AG08396 (cell line): Measurements from ENCODE around the gene DLK1.

Source experiments
- DNase-seq: peaks from one replicate; pipeline ENCODE4 v3.0.0; 2012; ENCODE audit warnings: low spot score, mixed read lengths

The DLK1 gene

DNA sequence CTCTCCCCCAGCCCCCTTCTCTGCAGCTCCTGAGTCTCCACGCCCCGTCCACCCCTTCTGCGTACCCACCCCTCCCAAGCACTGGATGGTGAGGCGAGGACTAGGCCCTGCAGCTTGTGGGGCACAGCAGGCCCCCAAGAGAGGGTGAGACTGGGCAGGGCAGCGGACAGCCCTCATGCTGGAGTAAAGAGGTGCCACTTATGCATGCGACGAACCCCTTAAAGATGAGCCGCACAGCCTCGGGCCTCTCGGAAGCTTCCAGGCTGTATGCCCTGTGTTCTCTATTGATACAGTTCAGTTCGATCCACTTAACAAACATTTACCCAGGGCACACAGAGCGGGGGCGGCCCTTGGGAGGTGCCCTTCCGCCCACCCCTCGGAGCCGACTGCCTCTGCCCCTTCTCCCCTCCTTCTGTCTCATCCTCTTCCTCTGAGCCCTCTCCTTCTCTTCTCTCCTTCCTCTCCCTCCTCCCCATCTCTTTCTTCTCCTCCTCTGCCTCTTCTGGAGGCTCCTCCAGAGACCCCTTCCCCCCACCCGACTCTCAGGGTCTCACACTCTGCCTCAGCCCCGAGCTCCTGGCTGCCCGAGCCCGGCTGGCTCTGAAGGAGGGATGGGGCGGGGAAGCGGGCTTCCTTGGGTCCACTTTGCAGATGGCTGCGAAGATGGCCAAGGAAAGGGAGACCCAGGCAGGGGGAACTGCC lies 32.7 kb upstream of the DLK1 start:
- DNase-seq: no peak

DNA sequence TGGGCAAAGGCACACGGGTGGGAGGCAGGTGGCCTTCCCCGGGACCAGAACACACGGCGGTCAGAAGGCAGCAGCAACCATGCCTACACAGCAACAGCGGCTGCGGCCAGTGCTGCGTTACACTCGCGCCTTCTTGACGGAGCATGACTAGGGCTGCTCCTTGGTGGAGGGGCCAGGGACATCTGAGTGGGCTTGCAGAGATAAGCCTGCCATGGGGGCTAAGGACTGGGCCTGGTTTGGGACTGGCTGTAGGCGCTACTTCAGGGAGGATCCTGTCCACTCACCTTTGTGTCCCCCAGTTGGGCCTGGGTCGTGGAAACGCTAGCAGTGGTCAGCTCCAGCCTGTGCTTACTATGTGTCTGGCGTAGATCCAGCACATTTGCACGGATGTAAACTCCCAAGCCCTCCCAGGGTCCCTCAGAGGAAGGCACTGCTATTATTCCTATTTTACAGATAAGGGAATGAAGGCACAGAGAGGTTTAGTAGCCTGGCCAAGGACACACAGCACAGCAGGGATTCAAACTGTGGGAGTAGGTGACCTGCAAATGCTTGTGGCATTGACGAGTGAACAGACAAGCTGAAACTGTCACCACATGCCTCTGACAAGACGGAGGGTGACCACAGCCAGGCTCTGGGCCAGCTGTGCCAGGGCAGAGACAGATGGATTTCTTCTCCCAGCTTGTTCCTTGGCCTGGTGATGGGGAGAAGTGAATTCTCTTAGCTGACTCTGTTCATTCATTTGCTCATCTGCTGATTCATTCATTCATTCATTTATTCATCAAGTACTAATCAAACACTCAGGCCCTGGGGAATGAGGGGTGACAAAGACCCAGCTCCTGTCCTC lies 31.9 kb upstream of the DLK1 start:
- DNase-seq: no peak

DNA sequence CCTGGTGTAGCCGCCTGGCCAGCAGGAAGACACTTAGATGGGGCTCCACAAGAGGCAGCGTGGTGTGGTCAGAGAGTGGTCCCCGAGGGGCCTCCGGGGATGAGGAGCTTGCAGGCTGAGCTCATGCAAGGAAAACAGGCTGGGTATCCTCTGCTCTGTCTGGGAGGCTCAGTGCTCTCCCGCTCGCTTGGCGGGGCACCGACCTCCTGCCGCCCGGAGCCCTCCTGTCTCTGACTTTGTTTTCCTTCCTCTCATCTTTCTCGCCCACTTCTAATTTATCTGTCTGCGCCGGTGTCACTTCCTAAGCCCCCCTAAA lies 31.3 kb upstream of the DLK1 start:
- no peak for DNase-seq

DNA sequence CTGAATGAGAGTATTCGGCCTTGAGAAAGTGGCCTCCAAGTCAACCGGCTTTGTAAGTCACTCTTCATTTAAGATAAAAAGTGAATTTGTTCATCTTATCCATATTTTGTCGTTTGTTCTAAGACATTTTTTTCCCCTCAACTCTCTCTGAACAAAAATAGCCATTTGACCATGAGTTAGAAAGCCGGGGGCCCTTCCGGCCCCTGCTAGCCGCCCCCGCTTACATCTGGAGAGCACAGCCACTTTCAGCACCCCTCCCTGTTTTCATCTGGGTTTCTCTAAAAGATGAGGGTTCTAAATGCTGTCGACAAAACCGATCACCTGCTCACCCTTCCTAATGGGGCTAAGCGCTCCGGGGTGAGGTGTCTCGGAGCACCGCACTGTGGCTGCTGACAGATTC lies 30.7 kb upstream of the DLK1 start:
- DNase-seq: no peak

DNA sequence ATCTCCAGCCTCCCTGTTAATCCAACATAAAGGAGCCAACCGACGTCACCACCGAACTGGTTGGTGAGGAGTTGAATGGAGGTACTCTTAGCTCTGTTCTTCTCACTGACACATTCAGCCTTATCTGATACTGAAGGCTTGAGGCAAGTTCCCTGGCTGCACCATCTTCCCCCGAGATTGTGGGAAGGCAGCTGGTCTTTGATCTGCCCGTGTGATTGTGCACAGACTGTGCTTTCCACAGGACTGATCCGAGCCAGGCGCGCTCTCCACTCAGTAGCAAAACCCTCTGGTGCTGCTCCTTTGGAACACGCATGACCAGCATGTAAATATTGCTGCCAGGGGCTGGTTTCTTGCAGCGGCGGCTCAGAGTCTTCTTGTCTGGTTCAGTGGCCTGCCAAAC lies 30.1 kb upstream of the DLK1 start:
- no peak for DNase-seq

DNA sequence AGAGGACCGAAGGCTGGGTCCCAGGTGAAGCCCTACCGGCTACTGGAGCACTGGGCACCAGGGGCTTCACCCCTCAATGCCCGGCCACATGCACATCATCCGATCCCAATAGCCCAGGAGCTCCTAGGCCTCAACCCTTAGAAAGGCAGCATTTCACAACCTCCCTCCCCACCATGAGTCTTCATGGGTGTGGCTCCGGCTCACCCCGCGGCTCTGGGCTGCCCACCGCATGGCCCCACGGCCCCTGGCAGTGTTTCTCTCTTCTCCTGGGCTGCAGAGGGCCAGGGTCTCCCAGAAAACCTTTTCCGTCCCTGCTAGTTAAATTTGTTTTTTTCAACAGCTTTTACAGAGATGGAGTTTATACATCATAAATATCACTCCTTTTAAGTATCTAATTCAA lies 28.6 kb upstream of the DLK1 start:
- no peak for DNase-seq

DNA sequence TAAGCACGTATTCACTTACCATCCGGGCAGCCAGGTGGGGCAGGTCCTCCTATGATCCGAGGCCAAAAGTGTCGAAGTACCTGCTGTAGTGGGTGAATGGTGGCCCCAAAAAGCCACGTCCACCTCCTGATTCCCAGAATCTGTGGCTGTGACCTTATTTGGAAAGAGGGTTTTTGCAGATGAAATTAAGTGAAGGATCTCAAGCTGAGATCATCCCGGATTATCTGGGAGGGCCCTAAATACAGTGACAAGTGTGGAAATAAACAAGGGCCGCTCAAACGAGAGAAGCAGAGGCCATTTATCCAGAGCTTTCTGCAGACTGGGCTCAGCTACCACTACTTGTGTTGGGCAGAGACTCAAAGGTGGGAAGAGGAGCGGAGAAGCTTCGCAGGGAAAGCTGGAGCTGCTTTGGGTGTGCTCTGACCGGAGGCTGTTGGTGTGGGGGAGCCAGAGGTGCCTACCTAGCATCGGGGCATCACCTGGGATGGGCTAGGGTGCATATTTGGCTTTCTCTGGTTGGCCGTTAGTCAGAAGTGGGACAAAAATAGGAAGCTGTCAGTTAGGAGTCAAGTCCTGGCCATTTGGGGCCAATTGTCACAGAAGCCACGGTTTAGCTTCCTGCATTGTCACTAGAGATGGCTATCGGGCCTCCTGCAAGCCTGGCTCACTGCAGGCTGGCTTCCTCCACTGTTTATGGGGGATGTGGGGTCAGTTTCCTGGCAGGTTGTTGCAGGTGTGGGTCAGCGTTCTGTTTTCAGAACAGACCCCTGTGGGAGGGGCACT lies 27.8 kb upstream of the DLK1 start:
- DNase-seq: no peak

DNA sequence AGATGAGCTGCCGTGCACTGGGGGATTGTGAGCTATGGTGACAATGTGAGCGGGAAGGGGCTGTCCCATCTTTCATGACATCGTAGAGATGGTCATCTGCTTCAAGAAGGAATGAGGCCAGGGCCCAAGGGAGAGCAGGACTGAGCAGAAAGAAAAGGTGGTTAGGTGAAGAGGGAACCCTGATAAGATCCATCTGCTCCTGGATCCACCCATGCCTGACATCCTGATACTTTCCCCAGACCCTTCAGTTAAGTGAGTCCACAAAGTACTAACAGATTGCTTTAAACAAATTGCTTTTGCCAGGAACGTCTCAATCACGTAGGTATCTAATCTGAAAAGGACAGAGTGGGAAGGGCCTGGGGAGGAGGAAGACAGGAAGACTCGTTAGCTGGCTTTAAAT lies 25.4 kb upstream of the DLK1 start:
- no peak for DNase-seq

DNA sequence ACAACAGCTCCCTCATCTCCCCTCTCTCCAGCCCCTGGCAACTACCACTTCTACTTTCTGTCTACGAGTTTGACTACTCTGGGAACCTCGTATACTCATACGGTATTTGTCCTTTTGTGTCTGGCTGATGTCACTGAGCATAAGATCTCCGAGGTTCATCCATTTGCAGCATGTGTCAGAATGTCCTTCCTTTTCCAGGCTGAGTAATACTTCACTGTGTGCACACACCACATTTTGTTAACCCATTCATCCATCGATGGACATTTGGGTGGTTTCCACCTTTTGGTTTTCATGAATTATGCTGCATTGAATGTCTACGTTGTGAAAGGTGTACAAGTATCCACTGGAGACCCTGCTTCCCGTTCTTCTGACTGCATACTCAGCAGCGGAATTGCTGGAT lies 24.1 kb upstream of the DLK1 start:
- DNase-seq: no peak

DNA sequence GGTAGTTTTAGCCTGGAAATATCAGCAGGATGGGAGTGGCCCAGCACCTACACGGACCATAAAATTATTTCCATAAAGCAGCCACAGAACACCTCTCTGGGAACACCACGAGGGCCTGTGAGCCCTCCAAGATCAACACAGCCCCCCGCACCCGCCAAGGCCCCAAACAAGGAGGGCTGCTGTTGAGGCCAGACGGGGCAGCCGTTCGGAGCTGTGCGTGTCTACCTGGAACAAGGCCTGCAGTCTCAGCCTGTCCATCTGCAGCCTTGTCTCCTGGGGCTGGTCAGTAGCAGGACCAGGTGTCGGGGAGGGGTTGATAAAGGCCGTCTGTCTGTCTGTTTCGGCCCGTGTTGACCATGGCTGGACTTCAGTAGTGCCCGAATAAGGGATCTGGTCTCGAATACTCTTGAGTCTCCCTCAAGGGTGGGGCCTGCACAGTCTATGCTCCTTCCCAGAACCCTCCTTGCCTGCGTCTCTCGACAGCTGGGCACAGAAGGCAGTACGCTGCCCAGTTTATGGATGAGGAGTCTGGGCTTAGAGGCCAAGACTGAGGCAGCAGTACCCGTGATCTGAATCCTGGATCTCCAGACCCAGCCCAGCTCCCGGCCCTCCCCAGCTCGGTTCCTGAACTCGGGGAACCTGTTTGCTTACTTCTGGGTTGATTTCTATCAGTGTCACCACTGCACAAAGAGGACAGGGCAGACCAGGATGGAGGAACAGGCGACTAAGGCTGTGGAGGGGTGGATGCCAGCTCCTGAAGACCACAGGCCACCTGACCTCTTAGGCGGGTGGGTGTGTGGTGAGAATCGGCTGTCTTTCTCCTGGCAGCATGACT lies 23.1 kb upstream of the DLK1 start:
- no peak for DNase-seq

DNA sequence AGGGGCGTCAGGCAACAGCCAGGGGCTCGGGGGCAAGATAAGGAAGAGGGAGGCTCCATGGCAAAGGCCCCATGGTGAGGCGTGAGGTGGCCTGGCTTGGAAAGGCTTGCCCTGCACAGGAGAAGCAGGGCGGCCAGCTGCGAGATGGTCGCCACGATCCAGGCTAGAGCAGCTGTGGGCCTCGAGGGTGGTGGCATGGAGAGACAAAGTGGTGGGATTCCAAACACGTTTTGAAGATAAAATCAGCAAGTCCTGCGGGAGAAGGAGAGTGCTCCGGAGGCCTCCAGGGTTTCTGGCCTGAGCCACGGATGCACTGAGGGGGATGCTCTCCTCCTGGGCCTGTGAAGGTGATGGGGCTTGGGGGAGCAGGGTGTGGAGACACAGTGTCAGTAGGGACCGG lies 20.5 kb upstream of the DLK1 start:
- DNase-seq: no peak

DNA sequence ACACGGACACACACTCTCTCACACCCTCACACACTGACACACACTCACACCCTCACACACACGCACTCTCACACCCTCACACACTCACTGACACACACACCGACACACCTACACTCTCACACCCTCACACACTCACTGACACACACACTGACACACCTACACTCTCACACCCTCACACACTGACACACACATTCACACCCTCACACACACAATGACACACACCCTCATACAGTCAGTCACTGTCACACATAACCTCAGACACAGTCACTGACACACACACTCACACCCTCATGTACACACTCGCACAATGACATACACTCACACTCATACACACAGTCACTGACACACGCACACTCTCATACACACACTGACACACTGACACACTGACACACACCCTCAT lies 19.8 kb upstream of the DLK1 start:
- DNase-seq: no peak

DNA sequence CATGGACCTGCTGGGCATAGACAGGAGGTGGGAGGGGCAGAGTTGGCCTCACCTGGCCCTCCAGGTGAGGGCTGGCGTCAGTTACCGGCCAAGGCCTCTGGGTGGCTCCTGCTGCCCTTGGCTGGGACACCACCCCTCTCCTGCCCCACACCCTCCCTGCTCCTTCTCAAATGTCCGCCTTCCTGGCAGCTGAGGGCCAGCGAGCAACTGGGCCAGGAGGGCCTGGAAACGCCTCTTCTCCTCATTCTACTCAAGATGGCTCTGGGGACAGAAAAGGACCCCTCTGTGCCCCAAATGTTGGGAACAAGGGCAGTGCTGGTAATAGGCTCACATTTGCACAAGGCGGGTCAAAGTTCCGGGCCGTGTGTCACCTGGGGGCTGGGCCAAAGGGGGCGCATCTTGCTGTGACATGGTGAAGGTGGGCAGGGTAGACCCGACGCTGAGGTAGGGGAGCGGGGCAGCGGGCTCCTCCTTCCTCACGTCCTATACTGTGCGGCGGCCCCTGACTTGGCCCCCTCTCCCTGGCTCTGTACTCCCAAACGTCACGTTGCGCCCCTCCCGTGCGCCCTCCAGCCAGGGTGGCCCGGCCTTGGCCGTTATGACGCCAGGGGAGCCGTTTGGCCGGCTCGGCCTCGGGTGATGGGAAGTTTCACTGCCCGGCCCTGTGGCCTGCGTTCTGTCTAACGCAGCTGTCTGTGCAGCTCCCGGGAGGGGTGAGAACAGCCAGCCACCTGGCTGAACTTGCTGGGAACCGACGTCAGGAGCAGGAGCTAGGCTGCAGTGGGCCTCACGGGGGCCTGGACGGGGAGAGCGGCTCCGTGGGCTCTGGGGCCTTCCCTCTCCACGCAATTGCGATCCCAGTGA lies 18.0 kb upstream of the DLK1 start:
- no peak for DNase-seq

DNA sequence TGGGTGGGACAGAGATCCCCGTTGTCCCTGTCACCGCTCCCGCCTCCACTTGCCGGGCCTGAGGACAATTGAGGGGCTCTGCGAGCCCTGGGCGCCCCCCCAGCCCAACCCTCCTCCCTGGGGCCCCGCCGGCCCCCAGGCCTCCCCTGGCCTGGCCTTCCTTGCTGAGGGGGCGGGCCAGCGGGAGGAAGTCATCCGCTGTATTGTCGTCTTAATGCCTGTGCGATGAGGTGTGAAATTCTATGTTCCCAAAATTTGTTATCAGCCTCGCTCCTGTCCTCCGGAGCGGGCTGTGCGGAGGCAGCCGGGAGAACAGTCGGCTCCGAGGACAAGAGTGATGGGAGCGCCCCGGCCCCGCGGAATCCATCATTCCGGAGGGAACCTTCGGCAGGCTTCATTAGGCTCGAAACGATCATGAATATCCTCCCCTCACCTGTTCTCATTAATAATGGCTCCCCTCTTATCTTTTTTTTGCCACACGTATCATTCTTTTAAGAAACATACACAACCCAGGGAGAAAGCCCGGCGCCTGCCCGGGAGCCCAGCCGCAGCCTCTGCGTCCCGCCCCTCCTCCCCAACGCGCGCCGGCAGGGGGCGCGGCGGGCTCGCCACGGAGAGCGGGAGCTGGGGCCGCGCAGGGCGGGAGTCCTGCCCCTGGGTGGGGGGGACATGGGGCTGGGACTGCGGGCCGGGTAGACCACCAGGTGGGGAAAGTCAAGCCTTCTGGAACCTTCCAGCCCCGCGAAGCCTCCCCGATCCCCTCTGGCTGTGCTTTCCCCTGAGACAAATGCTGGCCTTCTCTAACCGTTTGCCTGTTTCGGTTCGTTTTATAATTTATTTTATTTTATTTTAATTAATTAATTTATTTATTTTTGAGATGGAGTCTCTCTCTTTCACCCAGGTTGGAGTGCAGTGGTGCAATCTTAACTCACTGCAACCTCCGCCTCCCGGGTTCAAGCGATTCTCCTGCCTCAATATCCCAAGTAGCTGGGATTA lies 17.1 kb upstream of the DLK1 start:
- DNase-seq: peak; percentile 67

DNA sequence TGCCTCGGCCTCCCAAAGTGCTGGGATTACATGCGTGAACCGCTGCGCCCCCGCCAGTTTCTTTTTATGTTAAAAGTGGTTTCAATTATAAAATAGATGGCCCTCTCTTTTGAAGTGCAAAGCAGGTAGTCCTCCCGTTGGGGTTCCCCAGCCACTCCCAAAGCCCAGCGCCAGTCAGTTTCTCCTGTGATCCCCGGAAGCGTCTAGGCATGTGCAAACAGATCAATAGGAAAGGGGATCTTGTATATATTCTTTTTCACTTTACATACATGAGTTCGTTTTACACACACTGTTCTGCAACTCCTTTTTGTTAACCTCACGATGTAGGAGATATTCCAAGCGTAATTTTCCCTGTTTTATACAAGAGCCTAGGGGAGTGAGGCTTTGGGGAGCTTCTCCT lies 16.3 kb upstream of the DLK1 start:
- DNase-seq: no peak

DNA sequence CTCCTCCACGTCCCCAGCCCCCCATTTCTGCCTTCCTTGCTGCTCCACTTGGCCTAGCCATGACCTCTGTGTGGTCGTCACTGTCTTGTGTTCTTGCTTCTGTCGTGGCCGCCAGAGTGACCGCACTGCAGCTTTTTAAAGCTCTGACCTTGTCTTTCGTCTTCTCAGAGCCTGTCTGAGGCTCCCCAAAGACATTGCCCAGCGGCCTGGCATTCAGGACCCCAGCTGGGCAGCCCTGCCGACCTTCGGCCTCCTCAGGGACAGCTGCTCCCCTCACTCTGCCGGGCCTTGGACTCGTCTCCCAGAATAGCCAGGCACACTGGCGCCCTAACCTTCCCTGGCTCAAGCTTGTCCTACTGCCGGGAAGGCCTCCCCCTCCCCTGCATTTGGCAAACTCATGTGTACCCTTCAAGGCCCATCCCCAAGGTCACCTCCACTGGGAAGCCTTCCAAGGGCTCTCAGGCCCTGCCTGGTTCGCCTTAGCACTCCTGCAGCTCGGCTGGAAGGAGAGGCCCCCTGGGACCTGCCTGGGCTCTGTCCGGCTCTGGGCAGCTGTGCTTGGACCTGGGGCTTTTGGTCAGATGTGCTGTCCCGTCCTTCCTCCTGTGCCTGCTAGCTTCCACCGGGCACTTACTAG lies 15.7 kb upstream of the DLK1 start:
- no peak for DNase-seq

DNA sequence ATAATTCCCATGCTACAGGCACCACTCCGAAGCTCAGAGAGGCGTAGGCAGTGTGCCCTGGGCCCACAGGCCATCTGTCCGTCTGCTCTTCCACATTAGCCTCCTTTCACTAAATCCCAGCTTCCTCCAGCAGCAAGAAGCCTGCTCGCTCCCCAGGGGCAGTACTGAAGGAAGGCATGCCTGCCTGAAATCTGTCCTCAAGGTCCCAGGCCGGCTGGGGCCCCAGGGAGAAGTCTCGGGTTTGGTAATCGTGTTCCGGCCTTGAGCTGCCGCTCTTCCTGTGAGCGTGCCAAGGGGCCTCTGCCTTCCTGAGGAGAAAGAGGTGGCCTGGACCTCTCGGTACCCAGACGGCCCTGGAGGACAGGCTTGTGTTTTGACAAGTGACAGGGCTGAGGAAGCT lies 15.2 kb upstream of the DLK1 start:
- no peak for DNase-seq

DNA sequence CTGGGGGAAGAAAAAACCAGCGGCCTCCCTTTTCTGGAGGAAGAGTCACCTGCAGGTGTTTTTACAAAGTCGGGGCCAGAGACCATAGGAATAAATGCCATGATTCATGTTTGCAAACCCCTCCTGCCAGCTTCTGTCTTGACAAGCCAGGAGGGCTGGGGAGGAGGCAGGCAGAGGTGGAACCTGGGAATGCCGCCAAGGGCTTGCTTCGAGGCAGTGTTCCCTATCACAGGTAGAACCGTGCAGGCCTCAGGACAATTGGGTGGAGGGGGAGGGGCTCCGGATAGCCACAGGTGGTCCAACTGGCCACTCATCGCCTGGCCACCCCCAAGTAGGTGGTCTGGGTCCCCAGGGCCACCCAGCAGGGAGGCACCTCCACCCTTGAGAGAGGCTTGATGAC lies 14.2 kb upstream of the DLK1 start:
- no peak for DNase-seq

DNA sequence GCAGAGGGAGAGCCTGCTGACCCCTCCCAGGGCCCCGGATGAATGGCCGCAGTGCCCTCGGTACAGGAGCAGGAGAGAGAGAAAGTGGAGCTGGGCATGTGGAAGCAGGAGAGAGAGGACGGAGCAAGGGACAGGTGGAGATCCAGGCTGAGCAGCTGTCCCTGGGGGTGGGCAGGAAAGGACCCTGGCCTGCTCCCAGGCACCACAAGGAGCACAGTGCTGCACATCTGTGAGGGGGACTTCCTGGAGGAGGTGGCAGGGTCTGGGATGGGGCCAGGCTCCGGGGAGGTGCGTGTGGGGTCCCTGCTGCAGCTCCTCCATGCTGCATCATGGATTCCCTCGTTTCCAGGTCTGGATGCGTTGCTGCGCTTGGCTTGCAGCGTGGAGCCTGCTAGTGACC lies 13.0 kb upstream of the DLK1 start:
- DNase-seq: no peak
